SK-N-SH treated with all-trans-retinoic acid at 6 μM for 48 hours (cell line): Measurements from ENCODE around the gene SLC22A23.

Source experiments
- ATAC-seq: fragments of 200-7000 bp; cut with Tn5 transposase; 3 replicates; pipeline ENCODE4 v1.9.1; 2020; ENCODE audit warnings: mild to moderate bottlenecking, moderate library complexity
- ARNTL ChIP-seq: fragments of 450-650 bp; formaldehyde crosslinking; IDR thresholded peaks from 2 replicates; pipeline ENCODE4 v1.5.0; 2020; ENCODE audit warnings: low read depth, mild to moderate bottlenecking, moderate library complexity, borderline replicate concordance
- BACH2 ChIP-seq: fragments of 250-450 bp; sonication (Bioruptor Pico); IDR thresholded peaks from 2 replicates; pipeline ENCODE4 v1.9.0; 2021; ENCODE audit warnings: mild to moderate bottlenecking, borderline replicate concordance
- CSDC2 ChIP-seq: fragments of 250-450 bp; sonication (Bioruptor Pico); IDR thresholded peaks from 2 replicates; pipeline ENCODE4 v1.5.0; 2020; ENCODE audit warnings: mild to moderate bottlenecking, moderate library complexity
- ISL1 ChIP-seq: fragments of 250-450 bp; sonication (Bioruptor Pico); IDR thresholded peaks from 2 replicates; pipeline ENCODE4 v2.1.2; 2022; ENCODE audit warnings: mild to moderate bottlenecking, moderate library complexity
- OSR1 ChIP-seq: fragments of 250-450 bp; sonication (Bioruptor Pico); IDR thresholded peaks from 2 replicates; pipeline ENCODE4 v1.8.0; 2022; ENCODE audit warnings: moderate library complexity, mild to moderate bottlenecking, inconsistent platforms
- PPARA ChIP-seq: fragments of 250-450 bp; sonication (Bioruptor Pico); IDR thresholded peaks from 2 replicates; pipeline ENCODE4 v1.5.0; 2020; ENCODE audit warnings: mild to moderate bottlenecking, borderline replicate concordance
- RARB ChIP-seq: fragments of 250-450 bp; sonication (Bioruptor Pico); IDR thresholded peaks from 2 replicates; pipeline ENCODE4 v1.8.0; 2021; ENCODE audit warnings: mild to moderate bottlenecking, moderate library complexity
- SNAI2 ChIP-seq: fragments of 250-450 bp; sonication (Bioruptor Pico); IDR thresholded peaks from 2 replicates; pipeline ENCODE4 v1.5.0; 2020; ENCODE audit warnings: mild to moderate bottlenecking, moderate library complexity
- TCF4 ChIP-seq: fragments of 250-450 bp; sonication (Bioruptor Pico); IDR thresholded peaks from 2 replicates; pipeline ENCODE4 v1.8.0; 2021; ENCODE audit warnings: mild to moderate bottlenecking, moderate library complexity, borderline replicate concordance
- TOX ChIP-seq: fragments of 250-450 bp; sonication (Bioruptor Pico); IDR thresholded peaks from 2 replicates; pipeline ENCODE4 v1.8.0; 2021; ENCODE audit warnings: mild to moderate bottlenecking, moderate library complexity, borderline replicate concordance
- ZC3H10 ChIP-seq: fragments of 250-450 bp; sonication (Bioruptor Pico); IDR thresholded peaks from 2 replicates; pipeline ENCODE4 v1.5.1; 2021; ENCODE audit warnings: mild to moderate bottlenecking, moderate library complexity
- ZFP3 ChIP-seq: fragments of 250-450 bp; sonication (Bioruptor Pico); IDR thresholded peaks from 2 replicates; pipeline ENCODE4 v1.5.0; 2020; ENCODE audit warnings: mild to moderate bottlenecking, moderate library complexity
- ZFP30 ChIP-seq: fragments of 450-650 bp; formaldehyde crosslinking; IDR thresholded peaks from 2 replicates; pipeline ENCODE4 v1.5.0; 2022; ENCODE audit warnings: mild to moderate bottlenecking, moderate library complexity
- ZNF565 ChIP-seq: fragments of 450-650 bp; formaldehyde crosslinking; conservative IDR thresholded peaks from 2 replicates; pipeline ENCODE4 v1.5.0; 2020; ENCODE audit warnings: low read depth, mild to moderate bottlenecking, moderate library complexity
- ZNF8 ChIP-seq: fragments of 450-650 bp; formaldehyde crosslinking; IDR thresholded peaks from 2 replicates; pipeline ENCODE4 v1.5.0; 2020; ENCODE audit warnings: mild to moderate bottlenecking, moderate library complexity
- TF ChIP-seq, protein P1 (sequence below): fragments of 250-450 bp; sonication (Bioruptor Pico); IDR thresholded peaks from 2 replicates; pipeline ENCODE4 v1.8.0; 2020; ENCODE audit warnings: mild to moderate bottlenecking, moderate library complexity, borderline replicate concordance
- TF ChIP-seq, protein P2 (sequence below): fragments of 250-450 bp; sonication (Bioruptor Pico); IDR thresholded peaks from 2 replicates; pipeline ENCODE4 v1.5.0; 2020; ENCODE audit warnings: mild to moderate bottlenecking, moderate library complexity
- TF ChIP-seq, protein P3 (sequence below): fragments of 250-450 bp; sonication (Bioruptor Pico); IDR thresholded peaks from 2 replicates; pipeline ENCODE4 v1.5.1; 2021; ENCODE audit warnings: mild to moderate bottlenecking, moderate library complexity
- TF ChIP-seq, protein P4 (sequence below): fragments of 250-450 bp; sonication (Bioruptor Pico); IDR thresholded peaks from 2 replicates; pipeline ENCODE4 v1.8.0; 2021; ENCODE audit warnings: low read depth, mild to moderate bottlenecking, moderate library complexity, borderline replicate concordance
- TF ChIP-seq, protein P5 (sequence below): fragments of 250-450 bp; sonication (Bioruptor Pico); IDR thresholded peaks from 2 replicates; pipeline ENCODE4 v1.5.1; 2020; ENCODE audit warnings: low read depth, mild to moderate bottlenecking, moderate library complexity

The SLC22A23 gene

DNA sequence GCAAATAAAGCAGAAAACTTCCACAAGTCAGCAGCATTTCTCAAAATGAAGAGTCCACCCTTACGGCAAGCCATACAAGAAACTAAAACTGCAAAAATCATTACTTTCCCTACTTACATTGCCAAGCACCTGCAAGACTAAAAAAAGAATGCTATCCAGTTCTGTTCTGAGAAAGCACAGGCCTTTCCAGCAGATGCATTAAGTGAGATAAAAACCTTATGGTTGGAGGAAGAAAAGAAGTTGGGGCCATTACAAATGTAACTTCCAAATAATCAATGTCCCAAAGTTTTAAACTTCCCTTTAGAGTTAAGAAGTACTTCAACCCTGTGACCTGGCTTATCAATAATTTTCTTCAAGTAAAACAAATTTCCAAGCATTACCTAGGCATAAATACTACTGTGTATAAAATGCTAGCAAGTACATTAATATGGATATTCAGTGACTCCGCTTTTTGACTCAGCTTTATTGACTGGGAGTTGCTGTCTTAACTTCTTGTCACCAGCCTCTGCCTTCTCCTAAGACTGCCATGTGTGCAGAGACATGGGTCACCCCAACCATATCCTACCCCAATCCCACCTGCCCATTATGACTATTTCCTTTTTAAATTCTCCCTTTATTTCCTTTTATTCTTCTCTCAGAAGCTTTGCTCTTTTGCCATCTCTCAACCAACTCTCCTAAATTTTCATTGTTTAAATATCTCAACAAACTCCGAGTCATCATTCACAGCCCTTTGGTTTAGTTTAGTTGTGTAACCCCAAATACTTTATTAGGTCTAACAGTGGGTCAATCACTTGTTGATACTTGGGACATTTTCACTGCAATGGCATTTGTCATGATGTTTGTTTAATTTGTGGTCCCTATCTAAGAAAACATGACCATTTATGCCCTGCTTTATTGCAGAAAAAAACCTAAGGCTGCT lies 49.7 kb downstream of the SLC22A23 start:
- no peak for TF ChIP-seq BACH2
- no peak for TF ChIP-seq TOX (CRISPR knock-in tag)
- no peak for TF ChIP-seq RARB
- TF ChIP-seq, protein P1, sequence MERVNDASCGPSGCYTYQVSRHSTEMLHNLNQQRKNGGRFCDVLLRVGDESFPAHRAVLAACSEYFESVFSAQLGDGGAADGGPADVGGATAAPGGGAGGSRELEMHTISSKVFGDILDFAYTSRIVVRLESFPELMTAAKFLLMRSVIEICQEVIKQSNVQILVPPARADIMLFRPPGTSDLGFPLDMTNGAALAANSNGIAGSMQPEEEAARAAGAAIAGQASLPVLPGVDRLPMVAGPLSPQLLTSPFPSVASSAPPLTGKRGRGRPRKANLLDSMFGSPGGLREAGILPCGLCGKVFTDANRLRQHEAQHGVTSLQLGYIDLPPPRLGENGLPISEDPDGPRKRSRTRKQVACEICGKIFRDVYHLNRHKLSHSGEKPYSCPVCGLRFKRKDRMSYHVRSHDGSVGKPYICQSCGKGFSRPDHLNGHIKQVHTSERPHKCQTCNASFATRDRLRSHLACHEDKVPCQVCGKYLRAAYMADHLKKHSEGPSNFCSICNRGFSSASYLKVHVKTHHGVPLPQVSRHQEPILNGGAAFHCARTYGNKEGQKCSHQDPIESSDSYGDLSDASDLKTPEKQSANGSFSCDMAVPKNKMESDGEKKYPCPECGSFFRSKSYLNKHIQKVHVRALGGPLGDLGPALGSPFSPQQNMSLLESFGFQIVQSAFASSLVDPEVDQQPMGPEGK (CRISPR knock-in tag) = no peak
- TF ChIP-seq ARNTL (CRISPR knock-in tag) = no peak
- TF ChIP-seq, protein P2, sequence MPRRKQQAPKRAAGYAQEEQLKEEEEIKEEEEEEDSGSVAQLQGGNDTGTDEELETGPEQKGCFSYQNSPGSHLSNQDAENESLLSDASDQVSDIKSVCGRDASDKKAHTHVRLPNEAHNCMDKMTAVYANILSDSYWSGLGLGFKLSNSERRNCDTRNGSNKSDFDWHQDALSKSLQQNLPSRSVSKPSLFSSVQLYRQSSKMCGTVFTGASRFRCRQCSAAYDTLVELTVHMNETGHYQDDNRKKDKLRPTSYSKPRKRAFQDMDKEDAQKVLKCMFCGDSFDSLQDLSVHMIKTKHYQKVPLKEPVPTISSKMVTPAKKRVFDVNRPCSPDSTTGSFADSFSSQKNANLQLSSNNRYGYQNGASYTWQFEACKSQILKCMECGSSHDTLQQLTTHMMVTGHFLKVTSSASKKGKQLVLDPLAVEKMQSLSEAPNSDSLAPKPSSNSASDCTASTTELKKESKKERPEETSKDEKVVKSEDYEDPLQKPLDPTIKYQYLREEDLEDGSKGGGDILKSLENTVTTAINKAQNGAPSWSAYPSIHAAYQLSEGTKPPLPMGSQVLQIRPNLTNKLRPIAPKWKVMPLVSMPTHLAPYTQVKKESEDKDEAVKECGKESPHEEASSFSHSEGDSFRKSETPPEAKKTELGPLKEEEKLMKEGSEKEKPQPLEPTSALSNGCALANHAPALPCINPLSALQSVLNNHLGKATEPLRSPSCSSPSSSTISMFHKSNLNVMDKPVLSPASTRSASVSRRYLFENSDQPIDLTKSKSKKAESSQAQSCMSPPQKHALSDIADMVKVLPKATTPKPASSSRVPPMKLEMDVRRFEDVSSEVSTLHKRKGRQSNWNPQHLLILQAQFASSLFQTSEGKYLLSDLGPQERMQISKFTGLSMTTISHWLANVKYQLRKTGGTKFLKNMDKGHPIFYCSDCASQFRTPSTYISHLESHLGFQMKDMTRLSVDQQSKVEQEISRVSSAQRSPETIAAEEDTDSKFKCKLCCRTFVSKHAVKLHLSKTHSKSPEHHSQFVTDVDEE = no peak
- TF ChIP-seq CSDC2 (CRISPR knock-in tag) = no peak
- TF ChIP-seq, all 23 proteins: peak for 0
- no peak for ATAC-seq

DNA sequence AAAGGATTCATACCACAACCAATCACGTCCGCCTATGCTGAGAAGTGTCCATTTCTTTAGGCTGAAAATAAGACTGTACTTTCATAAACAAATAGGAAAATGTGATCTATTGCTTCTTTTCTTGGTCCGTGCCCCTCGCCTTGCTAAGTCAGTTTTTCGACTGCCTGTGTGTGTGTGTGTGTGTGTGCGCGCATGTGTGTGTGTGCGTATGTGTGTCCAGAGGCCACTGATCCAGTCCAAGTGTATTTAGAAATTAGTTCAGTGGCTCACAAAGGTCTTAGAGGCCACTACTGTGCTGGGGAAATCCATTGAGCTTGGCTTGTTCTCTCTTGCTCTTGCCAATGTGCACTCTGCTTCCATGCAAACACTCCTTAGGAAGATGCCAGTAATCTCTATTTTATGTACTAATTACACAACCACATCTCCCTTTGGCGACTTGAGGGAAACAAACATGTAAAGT lies 50.5 kb downstream of the SLC22A23 start:
- TF ChIP-seq, protein P3, sequence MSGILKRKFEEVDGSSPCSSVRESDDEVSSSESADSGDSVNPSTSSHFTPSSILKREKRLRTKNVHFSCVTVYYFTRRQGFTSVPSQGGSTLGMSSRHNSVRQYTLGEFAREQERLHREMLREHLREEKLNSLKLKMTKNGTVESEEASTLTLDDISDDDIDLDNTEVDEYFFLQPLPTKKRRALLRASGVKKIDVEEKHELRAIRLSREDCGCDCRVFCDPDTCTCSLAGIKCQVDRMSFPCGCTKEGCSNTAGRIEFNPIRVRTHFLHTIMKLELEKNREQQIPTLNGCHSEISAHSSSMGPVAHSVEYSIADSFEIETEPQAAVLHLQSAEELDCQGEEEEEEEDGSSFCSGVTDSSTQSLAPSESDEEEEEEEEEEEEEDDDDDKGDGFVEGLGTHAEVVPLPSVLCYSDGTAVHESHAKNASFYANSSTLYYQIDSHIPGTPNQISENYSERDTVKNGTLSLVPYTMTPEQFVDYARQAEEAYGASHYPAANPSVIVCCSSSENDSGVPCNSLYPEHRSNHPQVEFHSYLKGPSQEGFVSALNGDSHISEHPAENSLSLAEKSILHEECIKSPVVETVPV (CRISPR knock-in tag) = no peak
- no peak for TF ChIP-seq TCF4 (CRISPR knock-in tag)
- TF ChIP-seq PPARA (CRISPR knock-in tag) = no peak
- no peak for TF ChIP-seq OSR1 (CRISPR knock-in tag)
- TF ChIP-seq ARNTL (CRISPR knock-in tag) = no peak
- ATAC-seq = no peak

DNA sequence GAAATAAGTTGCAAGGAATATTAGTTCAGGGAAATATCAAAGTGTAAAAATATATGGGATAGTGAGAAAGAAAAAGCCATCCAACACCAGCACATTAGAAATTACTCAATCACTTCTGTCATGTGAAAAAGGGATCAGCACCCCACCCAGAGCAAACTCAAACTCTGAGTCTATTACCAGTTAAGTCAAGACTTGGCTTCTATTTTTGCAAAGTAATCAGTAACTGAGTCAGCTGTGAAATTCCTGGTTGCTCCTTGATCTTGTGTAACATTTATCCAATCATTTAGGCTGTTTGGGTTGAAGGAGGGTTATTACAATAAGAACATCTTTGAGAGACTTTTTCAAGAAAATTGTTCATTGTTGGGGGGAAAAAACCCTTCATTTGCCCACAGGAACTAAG lies 51.2 kb downstream of the SLC22A23 start:
- ATAC-seq = no peak
- TF ChIP-seq PPARA (CRISPR knock-in tag) (no peak), ZFP3 (CRISPR knock-in tag) (no peak), ZNF8 (CRISPR knock-in tag) (no peak), ZFP30 (CRISPR knock-in tag) (no peak), ZNF565 (CRISPR knock-in tag) (no peak), ISL1 (CRISPR knock-in tag) (no peak), RARB (no peak), SNAI2 (no peak), CSDC2 (CRISPR knock-in tag) (no peak), TCF4 (CRISPR knock-in tag) (no peak), ZC3H10 (CRISPR knock-in tag) (no peak)
- TF ChIP-seq, protein P1 (CRISPR knock-in tag) = no peak
- TF ChIP-seq, protein P4, sequence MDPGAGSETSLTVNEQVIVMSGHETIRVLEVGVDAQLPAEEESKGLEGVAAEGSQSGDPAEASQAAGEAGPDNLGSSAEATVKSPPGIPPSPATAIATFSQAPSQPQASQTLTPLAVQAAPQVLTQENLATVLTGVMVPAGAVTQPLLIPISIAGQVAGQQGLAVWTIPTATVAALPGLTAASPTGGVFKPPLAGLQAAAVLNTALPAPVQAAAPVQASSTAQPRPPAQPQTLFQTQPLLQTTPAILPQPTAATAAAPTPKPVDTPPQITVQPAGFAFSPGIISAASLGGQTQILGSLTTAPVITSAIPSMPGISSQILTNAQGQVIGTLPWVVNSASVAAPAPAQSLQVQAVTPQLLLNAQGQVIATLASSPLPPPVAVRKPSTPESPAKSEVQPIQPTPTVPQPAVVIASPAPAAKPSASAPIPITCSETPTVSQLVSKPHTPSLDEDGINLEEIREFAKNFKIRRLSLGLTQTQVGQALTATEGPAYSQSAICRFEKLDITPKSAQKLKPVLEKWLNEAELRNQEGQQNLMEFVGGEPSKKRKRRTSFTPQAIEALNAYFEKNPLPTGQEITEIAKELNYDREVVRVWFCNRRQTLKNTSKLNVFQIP (CRISPR knock-in tag) = no peak
- TF ChIP-seq, protein P2 = no peak
- TF ChIP-seq, protein P3 (CRISPR knock-in tag) = no peak
- TF ChIP-seq, protein P5, sequence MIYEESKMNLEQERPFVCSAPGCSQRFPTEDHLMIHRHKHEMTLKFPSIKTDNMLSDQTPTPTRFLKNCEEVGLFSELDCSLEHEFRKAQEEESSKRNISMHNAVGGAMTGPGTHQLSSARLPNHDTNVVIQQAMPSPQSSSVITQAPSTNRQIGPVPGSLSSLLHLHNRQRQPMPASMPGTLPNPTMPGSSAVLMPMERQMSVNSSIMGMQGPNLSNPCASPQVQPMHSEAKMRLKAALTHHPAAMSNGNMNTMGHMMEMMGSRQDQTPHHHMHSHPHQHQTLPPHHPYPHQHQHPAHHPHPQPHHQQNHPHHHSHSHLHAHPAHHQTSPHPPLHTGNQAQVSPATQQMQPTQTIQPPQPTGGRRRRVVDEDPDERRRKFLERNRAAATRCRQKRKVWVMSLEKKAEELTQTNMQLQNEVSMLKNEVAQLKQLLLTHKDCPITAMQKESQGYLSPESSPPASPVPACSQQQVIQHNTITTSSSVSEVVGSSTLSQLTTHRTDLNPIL (CRISPR knock-in tag) = no peak
